Stimulated activated CD8-positive, alpha-beta memory T cell treated with anti-CD3 and anti-CD28 coated beads, Interleukin-15, amount 100 ng/mL, for 48 hours (primary cell): ENCODE results near the gene ABCA3.

ENCODE experiments used
- DNase-seq, 2 donors: peaks; one replicate each; pipeline ENCODE4 v3.0.0-alpha.2; 2020; ENCODE audit warnings: low read depth in 2 of 2

The ABCA3 gene

GRCh38 chr16:2235695-2236336, 104.7 kb downstream of the ABCA3 start:
- no peak for DNase-seq

GRCh38 chr16:2235234-2235651, 105.3 kb downstream of the ABCA3 start:
- no peak for DNase-seq

GRCh38 chr16:2234813-2235170, 105.7 kb downstream of the ABCA3 start:
- DNase-seq, result no peak

- no peak for DNase-seq
Measured at GRCh38 chr16:2233872-2234812, 106.4 kb downstream of the ABCA3 start.

- no peak for DNase-seq
Measured at GRCh38 chr16:2233046-2233775, 107.3 kb downstream of the ABCA3 start.

GRCh38 chr16:2232094-2232990, 108.2 kb downstream of the ABCA3 start:
- DNase-seq, result no peak

GRCh38 chr16:2231016-2231931, 109.3 kb downstream of the ABCA3 start:
- DNase-seq, result no peak

GRCh38 chr16:2230376-2230775, 110.2 kb downstream of the ABCA3 start:
- no peak for DNase-seq

GRCh38 chr16:2229632-2230250, 110.8 kb downstream of the ABCA3 start:
- DNase-seq, result no peak

GRCh38 chr16:2229091-2229490, 111.4 kb downstream of the ABCA3 start:
- no peak for DNase-seq

- DNase-seq, result no peak
Measured at GRCh38 chr16:2228161-2228824, 112.2 kb downstream of the ABCA3 start.

GRCh38 chr16:2226918-2227317, 113.6 kb downstream of the ABCA3 start:
- DNase-seq, result no peak

GRCh38 chr16:2226245-2226793, 114.2 kb downstream of the ABCA3 start:
- DNase-seq, result no peak
